MM.1S (cell line): ENCODE measurements around the gene SP1.
"Not testable (repeated sequence)": the region's sequence is repeated elsewhere in the genome, so short reads cannot be mapped to it uniquely, and the experiment has no call there.

ENCODE experiments used
- EZH2 ChIP-seq: fragments of 300-600 bp; sonication (generic); optimal IDR thresholded peaks from 2 replicates; pipeline ENCODE3; 2017; ENCODE audit warnings: low read depth, mild to moderate bottlenecking, antibody characterized with exemption, low read length, mixed read lengths
- TF ChIP-seq, protein P1 (sequence below): fragments of 300-600 bp; sonication (generic); IDR thresholded peaks from 2 replicates; pipeline ENCODE4 v1.5.1; 2016; ENCODE audit warnings: antibody characterized with exemption, low read length, mixed read lengths

DNA sequence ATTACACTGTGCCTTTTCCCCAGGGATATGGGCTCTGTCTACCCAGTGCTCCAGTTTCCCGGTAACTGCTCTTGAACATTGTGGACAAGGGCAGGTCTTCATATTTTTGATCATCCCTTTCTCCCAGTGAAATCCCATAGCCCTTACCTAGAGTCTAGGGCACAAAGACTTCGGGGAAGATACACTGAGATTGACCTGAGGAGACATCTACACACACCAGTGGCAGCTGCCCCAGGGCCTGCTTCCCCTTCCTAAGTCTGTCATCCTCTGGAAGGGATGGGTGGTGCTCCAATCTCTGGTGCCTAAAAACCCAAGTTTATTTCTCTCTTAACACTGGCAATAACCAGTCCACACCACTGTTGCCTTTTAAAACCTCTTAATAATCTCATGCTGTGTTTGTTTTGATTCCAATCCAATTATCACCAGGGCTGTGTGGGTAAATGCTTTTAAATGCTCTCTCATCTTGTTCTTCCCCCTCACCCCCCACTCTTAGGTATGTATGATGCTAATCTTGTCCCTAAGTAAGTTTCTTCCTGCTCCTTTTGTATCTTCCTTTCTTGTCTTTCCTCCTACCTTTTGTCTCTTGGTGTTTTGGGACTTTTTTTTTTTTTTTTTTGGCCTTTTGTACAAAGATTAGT is 35.9 kb downstream of the SP1 start:
- TF ChIP-seq, protein P1, sequence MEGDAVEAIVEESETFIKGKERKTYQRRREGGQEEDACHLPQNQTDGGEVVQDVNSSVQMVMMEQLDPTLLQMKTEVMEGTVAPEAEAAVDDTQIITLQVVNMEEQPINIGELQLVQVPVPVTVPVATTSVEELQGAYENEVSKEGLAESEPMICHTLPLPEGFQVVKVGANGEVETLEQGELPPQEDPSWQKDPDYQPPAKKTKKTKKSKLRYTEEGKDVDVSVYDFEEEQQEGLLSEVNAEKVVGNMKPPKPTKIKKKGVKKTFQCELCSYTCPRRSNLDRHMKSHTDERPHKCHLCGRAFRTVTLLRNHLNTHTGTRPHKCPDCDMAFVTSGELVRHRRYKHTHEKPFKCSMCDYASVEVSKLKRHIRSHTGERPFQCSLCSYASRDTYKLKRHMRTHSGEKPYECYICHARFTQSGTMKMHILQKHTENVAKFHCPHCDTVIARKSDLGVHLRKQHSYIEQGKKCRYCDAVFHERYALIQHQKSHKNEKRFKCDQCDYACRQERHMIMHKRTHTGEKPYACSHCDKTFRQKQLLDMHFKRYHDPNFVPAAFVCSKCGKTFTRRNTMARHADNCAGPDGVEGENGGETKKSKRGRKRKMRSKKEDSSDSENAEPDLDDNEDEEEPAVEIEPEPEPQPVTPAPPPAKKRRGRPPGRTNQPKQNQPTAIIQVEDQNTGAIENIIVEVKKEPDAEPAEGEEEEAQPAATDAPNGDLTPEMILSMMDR, result not testable (repeated sequence)
- not testable (repeated sequence) for TF ChIP-seq EZH2
